HG02571 (cell line): ENCODE measurements around the gene ERBB4.
"Not testable (repeated sequence)": the region's sequence is repeated elsewhere in the genome, so short reads cannot be mapped to it uniquely, and the experiment has no call there.

ENCODE experiments used
- ATAC-seq: cut with Tn5 transposase; IDR thresholded peaks from one replicate; pipeline ENCODE4 v1.9.1; 2021; ENCODE audit warnings: mild to moderate bottlenecking, moderate library complexity; ENCODE audit not compliant: unreplicated experiment

The ERBB4 gene

DNA sequence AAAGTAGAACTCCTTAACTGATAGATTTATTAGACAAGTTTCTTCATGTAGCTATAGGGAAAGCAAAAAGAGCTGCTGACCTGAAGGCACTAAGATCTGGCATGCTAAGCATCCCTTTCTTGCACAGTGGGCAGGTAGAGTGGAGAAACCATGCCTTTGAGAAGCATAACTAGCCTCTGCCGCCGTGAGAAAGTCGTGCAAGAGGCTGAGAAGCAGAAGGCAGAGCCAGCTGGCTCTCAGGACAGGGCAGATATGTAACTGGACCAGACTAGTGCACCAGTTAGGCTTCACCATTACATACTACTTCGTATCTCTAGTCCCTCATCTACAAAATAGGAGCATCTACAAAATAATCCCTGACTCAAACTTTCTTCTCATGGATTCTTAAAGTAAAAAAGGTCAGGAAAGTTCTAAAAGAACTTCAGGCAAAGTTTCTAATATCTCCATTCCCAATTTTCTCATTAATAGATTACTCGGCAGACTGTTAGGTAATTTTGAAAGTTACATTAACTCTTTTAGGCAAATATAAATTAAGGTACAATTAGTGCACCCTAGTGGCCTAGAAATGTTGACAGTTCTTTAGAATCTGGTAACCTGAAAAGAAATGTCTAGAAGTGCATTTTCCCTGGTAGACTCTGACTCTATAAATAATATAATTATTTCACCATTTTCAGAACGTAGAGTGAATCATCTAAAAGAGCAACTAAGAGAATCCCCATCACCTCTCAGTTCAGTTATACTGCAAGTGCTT is 10.3 kb downstream of the ERBB4 start:
- ATAC-seq: no peak

DNA sequence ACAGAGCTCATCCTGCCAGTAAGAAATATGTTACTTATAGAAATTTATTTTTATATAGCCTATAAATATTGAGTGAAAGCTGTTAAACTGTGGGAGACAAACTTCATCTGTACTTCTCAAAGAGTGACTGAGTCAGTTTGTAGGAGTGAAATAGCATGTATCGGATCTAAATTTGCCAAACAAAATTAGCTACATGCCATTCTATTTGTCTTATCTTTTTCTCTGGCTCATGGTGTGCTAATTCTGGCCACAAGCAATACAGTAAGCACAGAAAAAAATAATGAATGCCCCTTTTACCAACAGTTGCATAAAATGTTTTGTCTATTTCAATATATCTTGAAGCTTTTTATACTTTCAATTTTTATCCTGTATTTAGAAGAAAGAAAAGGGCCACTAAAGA is 12.5 kb downstream of the ERBB4 start:
- no peak for ATAC-seq

DNA sequence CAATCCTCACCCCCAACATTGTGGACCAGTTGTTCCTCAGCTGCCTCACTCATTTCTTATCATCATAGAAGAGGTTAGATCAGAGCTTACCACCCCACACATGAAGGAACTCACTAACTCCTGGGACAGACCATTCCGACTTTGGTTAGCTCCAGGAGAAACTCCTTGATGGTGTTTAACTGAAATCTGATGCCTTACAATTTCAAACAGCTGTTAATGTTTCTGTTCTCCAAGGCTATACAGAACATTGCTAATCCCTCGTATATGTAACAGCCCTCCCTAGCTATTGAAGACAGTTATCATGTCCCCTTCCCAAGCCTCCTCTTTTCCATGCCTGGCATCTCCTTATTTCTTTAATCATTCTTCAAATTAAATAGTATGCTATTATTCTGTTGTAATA is 14.8 kb downstream of the ERBB4 start:
- ATAC-seq: no peak

DNA sequence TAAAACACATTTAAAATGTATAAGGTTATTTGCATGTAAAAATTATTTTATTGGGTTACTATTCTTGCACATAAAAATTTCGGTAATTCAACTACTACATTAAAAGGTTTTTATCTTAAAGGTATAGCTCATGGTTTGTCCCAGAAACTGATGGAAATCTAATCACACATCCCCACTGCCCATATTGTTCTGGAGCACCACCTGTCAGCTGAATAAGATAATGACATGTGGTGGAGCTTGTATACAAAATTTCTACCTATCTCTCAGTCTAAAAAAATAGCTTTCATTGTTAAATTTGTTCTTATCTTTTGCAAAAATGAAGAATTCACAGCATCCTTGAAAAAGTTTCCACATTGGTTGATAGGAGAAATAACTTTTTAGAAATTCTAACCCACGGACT is 18.3 kb downstream of the ERBB4 start:
- ATAC-seq: no peak

DNA sequence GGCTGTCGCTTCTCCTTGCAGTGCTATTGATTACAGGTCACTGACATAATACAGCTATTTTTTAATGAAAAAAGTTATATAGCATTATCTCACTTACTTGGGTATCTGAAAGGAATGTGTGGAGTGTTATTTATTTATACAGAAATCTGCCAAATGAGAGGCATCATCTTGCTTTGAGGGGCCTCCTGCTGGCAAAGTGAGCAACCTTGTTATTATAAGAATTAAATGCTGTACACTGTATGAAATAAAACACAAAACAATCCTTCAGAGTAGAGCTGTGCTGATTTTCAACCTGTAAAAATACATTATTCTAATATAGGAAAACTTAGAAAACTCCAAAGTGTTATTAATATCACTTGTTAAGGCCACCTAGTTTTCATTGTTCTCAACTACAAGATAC is 20.9 kb downstream of the ERBB4 start:
- ATAC-seq: no peak

DNA sequence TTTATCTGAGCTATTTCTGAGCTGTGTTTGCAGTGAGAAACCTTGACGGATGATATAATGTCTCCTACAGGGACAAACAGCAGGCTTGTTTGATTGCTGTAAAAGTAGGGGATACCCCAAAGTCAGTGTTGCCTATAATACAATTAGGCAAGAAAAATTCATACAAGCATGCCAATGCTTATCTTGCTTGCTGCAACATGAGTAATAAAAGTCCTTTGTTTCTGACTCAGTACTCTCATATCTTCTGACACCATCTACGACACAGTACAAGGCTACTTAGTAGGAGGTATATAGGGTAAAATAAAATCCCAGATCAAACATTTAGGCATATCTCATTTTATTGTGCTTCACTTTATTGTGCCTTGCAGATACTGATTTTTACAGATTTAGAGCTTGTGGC is 33.0 kb downstream of the ERBB4 start:
- ATAC-seq: no peak

DNA sequence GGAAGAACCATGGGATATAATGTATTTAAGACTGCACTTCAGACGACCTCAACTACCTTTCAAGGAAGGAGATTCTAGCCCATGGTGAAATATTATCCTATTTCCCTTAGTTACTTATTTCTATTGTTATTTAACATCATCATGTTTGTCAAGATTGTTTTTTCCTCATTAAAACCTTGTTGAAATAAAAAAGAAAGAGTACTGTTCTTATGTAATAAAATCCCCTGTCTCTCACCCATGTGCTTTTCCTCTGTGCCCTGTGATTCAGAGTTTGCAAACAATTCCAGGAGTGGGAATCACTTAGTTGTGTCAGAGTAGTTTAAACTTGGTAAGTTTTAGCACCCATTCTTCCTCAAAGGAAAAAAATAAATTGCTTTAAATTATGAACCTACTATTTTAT is 43.6 kb downstream of the ERBB4 start:
- ATAC-seq: no peak

DNA sequence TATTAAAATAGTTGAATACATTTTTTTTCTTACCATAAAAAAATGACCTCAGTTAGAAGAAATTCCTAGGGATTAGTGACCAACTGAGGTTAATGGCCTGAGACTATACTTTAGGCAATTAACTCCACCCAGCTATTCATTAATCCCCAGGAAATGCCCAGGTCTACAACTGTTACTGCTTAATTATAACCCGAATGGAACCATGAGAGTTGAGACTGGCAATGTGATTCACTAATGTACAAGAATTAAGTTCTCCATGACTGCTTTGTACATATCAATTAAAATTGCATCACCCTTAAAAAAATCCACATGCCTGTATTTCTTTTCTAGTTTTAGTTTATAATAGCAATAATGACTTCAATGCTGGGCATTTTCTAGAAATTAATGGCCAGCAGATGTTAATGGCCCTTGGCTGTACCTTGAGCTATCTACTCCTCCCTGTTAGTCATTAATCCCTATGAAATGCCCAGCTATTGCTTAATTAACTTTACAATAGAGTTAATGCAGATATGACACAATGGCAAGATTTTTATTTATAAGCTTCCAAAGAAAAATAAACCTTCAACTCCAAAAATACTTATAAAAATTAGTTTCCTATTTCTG is 44.1 kb downstream of the ERBB4 start:
- ATAC-seq: no peak

DNA sequence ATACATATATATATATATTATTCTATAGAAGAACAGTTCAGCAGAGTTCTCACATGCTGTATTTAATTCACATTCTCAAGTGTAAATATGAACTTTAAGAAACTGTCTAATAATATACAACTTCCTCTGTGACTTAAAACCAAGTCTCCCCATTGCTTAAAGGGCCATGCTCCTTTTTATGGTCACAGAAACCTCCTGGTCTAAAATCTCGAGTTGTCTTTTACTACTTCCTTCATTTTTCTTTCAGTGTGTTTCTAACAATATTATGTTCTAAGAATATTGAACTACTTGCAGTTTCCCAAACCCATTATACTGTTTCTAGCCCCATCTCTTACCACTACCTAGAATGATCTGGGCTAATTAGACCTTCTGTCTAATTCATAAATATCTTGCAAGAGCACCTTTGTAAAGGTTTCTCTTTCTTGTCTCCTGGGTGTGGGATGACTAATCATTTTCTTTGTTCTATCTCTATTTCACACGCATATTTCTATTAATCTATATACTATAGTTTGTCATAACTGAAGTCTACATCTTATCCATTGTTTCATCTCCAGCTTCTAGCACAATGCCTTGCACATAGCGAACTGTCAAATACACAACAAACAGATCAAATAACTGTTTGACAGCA is 48.8 kb downstream of the ERBB4 start:
- ATAC-seq: no peak

DNA sequence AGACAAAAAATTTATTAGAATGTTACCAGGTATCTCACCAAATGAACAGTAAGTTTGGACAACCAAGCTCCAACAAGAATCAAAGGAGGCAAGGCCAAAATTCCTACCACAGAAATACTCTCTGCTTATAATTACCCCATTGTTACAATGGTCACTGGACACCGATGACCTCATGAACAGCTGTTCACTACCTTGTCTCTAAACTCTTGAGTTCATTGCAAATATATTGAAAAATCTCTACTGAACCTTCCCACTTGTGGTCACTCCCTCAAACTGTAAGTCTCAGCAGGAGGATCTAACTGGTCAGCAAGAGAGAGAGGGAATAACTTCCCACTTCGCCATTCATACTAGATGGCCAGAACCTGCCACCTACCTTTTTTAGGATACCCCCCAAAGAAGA is 50.0 kb downstream of the ERBB4 start:
- ATAC-seq: no peak

DNA sequence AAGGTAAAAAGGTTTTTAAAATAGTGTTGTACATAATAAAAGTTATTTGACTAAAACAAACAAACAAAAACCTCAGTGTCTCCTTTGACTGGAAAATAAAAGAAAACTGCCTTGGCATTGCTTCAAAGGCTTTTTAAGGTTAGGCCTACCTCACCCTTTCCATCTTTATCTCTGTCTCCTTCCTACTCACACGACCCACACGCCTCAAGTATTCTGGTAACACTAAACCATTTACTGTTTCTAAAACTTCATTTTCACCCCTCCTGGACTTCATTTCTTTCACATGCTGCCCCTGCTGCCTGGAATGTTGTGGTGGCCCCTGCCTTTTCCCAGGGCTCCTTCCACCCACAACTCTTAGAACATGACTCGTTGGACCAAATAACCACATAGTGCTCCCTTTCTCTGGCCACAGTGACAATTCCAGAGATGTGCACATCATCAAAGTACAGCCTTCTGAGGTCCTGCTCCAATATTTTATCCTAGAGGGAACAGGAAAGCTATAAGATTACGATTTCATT is 54.0 kb downstream of the ERBB4 start:
- no peak for ATAC-seq

DNA sequence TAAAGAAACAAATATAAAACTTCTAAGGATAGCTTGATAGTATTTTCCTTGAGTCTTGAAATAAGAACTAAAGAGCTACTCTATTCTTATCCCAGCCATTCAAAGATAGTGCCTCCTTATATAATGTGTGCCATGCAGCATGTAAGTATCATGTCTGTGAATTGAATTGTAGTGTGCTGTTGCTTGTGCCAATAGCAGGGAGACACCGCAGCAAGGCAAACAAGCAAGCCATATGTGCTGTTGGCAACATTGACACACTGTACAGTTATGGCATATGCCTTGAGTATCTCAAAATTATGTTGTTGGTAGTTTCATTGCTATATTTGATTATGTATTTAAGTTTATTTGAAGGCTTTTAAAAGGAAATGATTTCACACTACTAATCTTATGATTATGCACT is 58.2 kb downstream of the ERBB4 start:
- ATAC-seq: no peak

DNA sequence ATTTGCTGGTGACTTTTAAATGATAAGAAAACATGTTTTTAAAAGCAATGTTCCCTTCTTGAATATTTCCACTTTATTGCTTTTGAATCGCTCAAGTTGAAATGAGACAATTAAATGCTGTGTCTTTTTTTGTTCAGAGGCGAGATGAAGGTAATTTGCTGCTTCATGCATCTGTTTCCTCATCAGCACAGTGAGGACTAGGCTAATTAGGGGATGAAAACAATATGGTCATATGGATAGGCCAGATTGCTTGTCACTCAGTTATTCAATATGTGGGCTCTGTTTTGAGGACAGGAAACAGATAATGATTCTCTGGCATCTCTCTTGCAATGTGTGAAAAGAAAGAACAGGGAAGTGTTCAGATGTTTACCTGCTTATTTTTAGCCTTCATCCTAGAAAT is 61.0 kb downstream of the ERBB4 start:
- no peak for ATAC-seq

DNA sequence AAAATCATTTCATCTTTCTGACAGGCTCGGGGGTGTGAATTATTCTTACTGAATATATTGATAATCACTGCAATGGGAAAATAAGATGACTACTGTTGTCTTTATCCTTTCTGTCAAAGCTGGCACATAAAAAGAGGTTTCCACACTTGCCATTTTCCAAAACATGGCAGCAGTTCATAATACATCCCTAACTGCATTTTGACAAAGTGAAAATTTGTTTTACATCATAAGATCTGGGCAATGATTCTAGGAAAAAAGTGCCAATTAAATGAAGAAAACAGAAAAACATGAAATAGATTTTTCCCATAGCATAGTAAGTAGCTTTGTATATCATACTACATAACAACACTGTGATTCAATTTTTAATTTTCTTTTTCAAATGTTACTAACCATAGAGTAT is 65.4 kb downstream of the ERBB4 start:
- ATAC-seq: no peak

DNA sequence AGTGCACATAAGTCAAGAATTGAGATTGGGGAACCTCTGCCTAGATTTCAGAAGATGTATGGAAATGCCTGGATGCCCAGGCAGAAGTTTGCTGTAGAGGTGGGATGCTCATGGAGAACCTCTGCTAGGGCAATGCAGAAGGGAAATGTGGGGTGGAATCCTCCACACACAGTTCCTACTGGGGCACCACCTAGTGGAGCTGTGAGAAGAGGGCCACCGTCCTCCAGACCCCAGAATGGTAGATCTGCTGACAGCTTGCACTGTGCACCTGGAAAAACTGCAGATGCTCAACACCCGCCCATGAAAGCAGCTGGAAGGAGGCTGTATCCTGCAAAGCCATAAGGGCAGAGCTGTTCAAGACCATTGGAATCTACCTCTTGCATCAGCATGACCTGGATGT is 71.1 kb downstream of the ERBB4 start:
- ATAC-seq: not testable (repeated sequence)

DNA sequence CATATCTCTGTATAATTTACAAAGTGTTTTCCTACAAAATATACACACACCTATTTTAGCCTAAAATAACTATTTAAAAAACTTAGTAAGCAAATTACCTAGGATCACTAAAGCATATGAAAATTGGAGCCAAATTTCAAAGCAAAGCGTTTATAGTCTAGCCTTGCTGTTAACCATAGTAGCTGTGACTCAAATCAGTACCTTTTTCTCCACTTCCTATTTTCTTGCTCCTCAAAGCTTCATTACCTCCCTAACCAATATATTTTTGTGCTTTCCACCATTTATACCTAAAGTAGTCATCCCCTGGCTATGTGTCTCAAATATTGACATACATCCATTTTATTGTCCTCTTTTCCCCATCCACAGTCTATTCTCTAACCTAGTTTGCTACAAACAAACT is 73.1 kb downstream of the ERBB4 start:
- ATAC-seq: no peak

DNA sequence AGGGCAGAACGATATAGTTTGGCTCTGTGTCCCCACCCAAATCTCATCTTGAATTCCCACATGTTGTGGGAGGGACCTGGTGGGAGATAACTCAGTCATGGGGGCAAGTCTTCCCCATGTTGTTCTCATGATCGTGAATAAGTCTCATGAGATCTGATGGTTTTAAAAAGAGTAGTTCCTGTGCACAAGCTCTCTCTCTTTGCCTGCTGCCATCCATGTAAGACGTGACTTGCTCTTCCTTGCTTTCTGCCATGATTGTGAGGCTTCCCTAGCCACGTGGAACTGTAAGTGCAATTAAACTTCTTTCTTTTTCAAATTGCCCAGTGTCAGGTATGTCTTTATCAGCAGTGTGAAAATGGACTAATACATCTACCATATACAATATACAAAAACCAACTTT is 76.9 kb downstream of the ERBB4 start:
- not testable (repeated sequence) for ATAC-seq

DNA sequence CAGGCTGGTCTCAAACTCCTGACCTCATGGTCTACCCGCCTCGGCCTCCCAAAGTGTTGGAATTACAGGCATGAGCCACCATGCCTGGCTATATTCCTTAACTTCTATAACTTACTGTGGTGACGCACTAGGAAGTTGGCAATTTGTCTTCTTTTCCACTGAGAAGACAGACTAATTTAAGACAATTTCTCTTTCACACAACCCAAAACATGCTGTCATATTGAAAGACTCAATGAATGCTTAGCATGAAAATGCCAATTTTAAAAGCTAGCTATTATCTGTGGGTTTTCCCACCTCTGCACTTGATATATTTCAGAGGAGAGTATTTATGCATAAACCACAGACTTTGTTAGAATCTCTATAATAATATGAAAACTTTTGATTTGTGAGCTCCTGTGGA is 84.5 kb downstream of the ERBB4 start:
- ATAC-seq: no peak

DNA sequence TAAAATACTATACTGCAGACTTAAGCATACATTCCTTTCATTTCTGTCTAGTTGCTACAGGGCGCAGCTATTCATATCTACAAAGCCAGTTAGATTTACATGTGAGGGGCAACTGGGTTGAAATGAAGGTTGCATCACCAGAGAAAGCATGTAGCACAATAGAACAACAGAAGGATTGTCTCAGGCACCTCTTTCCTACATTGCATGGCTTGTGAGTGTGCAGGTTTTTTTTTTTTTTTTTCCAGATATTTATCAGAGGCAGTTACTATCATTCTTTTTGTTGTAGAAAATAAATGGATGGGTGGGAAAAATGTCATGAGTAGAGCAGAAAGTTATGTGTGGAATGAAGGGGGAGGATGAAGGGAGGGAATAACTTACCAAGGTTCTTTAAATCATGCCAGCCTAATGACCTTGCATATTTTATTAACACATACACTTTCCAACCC is 86.8 kb downstream of the ERBB4 start:
- no peak for ATAC-seq

DNA sequence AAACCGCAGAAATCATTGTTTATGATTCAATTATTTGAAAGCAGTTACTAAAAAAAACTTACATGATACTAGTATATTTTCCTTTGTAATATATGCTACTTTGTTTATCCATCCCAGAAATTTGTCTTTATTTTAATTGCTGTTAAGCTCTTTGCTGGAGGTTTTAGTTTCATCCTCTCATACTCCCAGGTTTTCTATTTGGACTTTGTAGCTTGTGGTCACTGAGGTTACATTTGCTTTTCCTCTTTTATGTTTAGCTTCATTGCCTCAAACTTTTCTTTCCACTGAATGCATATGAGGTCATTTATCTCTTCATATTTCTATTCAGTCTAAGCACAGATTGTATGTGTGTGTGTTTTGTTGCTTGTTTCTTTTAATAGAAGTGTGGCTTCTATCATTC is 89.9 kb downstream of the ERBB4 start:
- no peak for ATAC-seq

DNA sequence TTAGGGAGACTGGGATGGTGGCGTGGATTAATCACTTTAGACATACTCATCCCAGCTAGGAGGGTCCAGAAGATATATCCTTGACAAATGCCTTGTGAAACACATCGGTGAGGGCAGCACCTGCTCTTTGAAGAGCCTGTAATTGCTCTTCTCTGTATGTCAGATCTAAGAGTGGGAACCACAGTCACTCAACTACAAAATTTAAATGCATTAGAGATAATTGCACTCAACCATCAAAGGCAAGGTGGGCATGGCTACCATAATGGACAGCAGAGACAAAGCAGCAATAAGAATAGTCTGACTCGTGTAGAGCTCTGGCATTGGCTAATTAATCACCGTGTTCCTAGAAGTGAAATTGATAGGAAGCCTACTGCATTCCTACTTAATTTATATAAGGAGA is 96.8 kb downstream of the ERBB4 start:
- ATAC-seq: no peak

DNA sequence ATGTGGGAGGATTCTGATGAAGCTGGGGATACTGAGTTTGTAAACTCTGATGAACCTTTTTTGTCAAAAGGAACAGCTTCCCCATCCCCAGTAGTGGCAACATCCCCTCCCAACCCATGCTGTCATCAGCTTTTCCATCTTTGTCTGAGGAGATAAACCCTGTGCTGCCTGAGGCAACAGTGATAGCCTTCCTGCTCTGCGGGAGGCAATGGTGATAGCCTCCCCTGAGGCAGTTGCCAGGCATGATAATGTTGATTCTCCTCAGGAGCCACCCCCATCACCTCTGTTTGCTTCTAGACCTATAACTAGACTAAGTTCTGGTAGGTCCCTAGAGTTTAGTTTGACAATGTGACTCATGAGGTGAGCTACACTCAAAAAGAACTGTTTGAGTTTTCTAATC is 97.5 kb downstream of the ERBB4 start:
- no peak for ATAC-seq
